Caki2 (cell line): ENCODE results near the gene HS2ST1. TPM values are rescaled to one million over a fixed set of nuclear protein-coding genes. Genes with fewer than 3 reads are reported as not detected.

Source experiments
- DNase-seq: peaks from one replicate; pipeline ENCODE4 v3.0.0-alpha.2; 2015; ENCODE audit warnings: low read depth
- in situ Hi-C: cut with HindIII; loops from 2 replicates; pipeline ENCODE4 v1.10.0; 2016; ENCODE audit warnings: low sequenced_read_pairs, low pct_unique_long_range_greater_than_20kb, mixed read lengths
- total RNA-seq: library from RNA; depleted of rRNA; stranded (reverse); fragments of >200 nt; shearing (Covaris generic); gene quantifications from 2 replicates; pipeline ENCODE4 v1.2.3, GENCODE V29; 2014; ENCODE audit warnings: low replicate concordance; rRNA removed

Gene HS2ST1
- total RNA-seq, 1 experiment from 2014 or later = 7.7 TPM

DNA sequence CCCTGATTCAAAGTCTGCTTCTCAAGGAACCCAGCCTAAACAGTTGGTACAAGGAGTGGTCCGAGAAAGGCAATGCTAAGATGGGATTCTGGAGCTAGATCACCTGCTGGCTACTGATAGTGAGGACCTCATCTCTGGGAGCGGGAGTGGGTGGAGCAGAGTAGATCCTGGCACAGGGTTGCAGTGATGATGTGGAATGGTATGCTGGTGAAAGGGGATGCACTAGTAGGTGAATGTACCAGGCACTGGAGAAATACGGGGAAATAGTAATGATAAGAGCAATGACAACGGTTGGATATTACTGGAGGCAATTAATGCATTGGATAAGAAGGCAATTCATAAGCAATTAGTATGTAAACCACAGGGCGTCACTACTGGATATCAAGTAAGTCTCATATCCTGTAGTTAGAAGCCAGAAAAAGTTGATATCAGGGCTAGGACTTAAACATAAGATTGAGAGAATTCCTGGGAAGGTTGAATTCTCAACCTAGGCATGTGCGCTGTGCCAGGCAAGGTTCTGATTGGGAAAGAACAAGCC is 245.0 kb downstream of the HS2ST1 start:
- in situ Hi-C loops = no loop called here
- DNase-seq = no peak

Other genes starting within 250 kb of the HS2ST1 start
- gene SH3GLB1, start 210.1 kb upstream of the HS2ST1 start, total RNA-seq = 11.2 and 33.5 TPM in 2 replicates
- gene SELENOF, start 509 bp upstream of the HS2ST1 start, total RNA-seq = 251 and 268 TPM in 2 replicates